SU-DHL-6 (cell line): ENCODE measurements around the gene PALM.
A peak's percentile ranks its signal among the peaks of the same experiment; 100 is the strongest.

Experiments used
- H2AFZ ChIP-seq: fragments of 200-600 bp; sonication (generic); 2 replicates; pipeline ENCODE4 v1.6.1; 2014; ENCODE audit warnings: low read depth, mild to moderate bottlenecking, moderate library complexity, mixed read lengths, antibody characterized with exemption, low read length; ENCODE audit not compliant: severe bottlenecking
- H3F3A ChIP-seq: fragments of 200-600 bp; shearing (Covaris generic); 2 replicates; pipeline ENCODE4 v1.6.0; 2016; ENCODE audit warnings: antibody characterized with exemption, mild to moderate bottlenecking; ENCODE audit not compliant: insufficient read depth
- H3K27ac ChIP-seq: fragments of 200-600 bp; sonication (generic); 2 replicates; pipeline ENCODE4 v1.5.1; 2016; ENCODE audit warnings: low read depth, mild to moderate bottlenecking, low read length, moderate library complexity, mixed read lengths
- H3K27me3 ChIP-seq: fragments of 200-600 bp; sonication (generic), shearing (Covaris generic); 2 replicates; pipeline ENCODE4 v1.6.0; 2014; ENCODE audit warnings: mild to moderate bottlenecking, low read length
- H3K36me3 ChIP-seq: fragments of 200-600 bp; sonication (generic); 2 replicates; pipeline ENCODE4 v1.6.1; 2014; ENCODE audit warnings: mild to moderate bottlenecking, low read length, mixed read lengths
- H3K4me2 ChIP-seq: fragments of 300-600, 200-600 bp; shearing (Covaris generic), sonication (generic); 2 replicates; pipeline ENCODE4 v1.6.0; 2014; ENCODE audit warnings: low read length, low read depth, mild to moderate bottlenecking; ENCODE audit not compliant: poor library complexity, severe bottlenecking
- H3K4me3 ChIP-seq: fragments of 200-600 bp; sonication (generic); 2 replicates; pipeline ENCODE4 v1.5.1; 2014; ENCODE audit warnings: antibody characterized with exemption, low read length, mild to moderate bottlenecking, mixed read lengths; ENCODE audit not compliant: insufficient read depth, poor library complexity, severe bottlenecking
- H3K79me2 ChIP-seq: fragments of 200-600 bp; sonication (generic); 2 replicates; pipeline ENCODE4 v1.6.1; 2014; ENCODE audit warnings: mild to moderate bottlenecking, low read length, moderate library complexity; ENCODE audit not compliant: insufficient read depth
- H3K9ac ChIP-seq: fragments of 200-600 bp; sonication (generic); 2 replicates; pipeline ENCODE4 v1.7.0; 2014; ENCODE audit warnings: mild to moderate bottlenecking, low read length
- H3K9me2 ChIP-seq: fragments of 200-600 bp; sonication (generic); replicated peaks from 2 replicates; pipeline ENCODE4 v1.6.1; 2014; ENCODE audit warnings: low read length; ENCODE audit not compliant: insufficient read depth
- H3K9me3 ChIP-seq: fragments of 200-600 bp; sonication (generic); 2 replicates; pipeline ENCODE4 v1.6.1; 2014; ENCODE audit warnings: low read length, mixed read lengths; ENCODE audit not compliant: insufficient read depth
- H4K20me1 ChIP-seq: fragments of 200-600 bp; sonication (generic); 2 replicates; pipeline ENCODE4 v1.6.1; 2014; ENCODE audit warnings: low read depth, mild to moderate bottlenecking, antibody characterized with exemption, low read length, moderate library complexity, mixed read lengths
- EZH2phosphoT487 ChIP-seq: fragments of 200-600 bp; sonication (generic), shearing (Covaris generic); conservative IDR thresholded peaks from 2 replicates; pipeline ENCODE4 v1.6.1; 2018; ENCODE audit warnings: mild to moderate bottlenecking, antibody characterized with exemption, low read length, moderate library complexity, mixed read lengths
- TF ChIP-seq, protein P1 (sequence below): fragments of 200-600 bp; sonication (generic); IDR thresholded peaks from one replicate; pipeline ENCODE4 v1.5.1; 2017; ENCODE audit warnings: antibody characterized with exemption, mild to moderate bottlenecking, low read length, moderate library complexity; ENCODE audit not compliant: insufficient read depth, poor library complexity, severe bottlenecking

Gene PALM

DNA sequence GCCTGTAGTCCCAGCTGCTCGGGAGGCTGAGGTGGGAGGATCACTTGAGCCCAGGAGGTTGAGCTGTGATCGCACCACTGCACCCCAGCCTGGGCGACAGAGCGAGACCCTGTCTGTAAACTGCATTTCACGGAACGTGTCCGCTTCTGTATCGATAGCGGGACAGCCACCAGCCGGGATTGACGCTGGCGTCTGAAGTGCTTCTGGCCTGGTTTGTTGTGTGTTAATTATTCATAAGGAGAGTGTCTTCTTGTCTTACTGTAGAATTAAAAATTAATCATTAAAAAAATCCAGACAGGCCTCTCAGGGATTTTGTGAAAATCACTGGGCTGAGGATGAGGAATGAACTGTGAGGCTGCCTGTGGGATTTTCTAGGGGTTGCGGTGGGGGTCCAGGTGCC is 26.0 kb downstream of the PALM start:
- Histone ChIP-seq H2AFZ (no peak overlapping the region), H3K9me3 (no peaks in the 10 kb centered on the region), H4K20me1 (no peaks in the 10 kb centered on the region), H3K27me3 (no peaks in the 10 kb centered on the region), H3K79me2 (no peaks in the 10 kb centered on the region), H3K9me2 (no peaks in the 10 kb centered on the region), H3K36me3 (no peaks in the 10 kb centered on the region), H3K9ac (no peak overlapping the region), H3K4me2 (no peak overlapping the region), H3K4me3 (no peak overlapping the region), H3K27ac (no peak overlapping the region), H3F3A (no peaks in the 10 kb centered on the region)
- TF ChIP-seq, protein P1, sequence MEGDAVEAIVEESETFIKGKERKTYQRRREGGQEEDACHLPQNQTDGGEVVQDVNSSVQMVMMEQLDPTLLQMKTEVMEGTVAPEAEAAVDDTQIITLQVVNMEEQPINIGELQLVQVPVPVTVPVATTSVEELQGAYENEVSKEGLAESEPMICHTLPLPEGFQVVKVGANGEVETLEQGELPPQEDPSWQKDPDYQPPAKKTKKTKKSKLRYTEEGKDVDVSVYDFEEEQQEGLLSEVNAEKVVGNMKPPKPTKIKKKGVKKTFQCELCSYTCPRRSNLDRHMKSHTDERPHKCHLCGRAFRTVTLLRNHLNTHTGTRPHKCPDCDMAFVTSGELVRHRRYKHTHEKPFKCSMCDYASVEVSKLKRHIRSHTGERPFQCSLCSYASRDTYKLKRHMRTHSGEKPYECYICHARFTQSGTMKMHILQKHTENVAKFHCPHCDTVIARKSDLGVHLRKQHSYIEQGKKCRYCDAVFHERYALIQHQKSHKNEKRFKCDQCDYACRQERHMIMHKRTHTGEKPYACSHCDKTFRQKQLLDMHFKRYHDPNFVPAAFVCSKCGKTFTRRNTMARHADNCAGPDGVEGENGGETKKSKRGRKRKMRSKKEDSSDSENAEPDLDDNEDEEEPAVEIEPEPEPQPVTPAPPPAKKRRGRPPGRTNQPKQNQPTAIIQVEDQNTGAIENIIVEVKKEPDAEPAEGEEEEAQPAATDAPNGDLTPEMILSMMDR = no peak
- TF ChIP-seq EZH2phosphoT487 = no peak

DNA sequence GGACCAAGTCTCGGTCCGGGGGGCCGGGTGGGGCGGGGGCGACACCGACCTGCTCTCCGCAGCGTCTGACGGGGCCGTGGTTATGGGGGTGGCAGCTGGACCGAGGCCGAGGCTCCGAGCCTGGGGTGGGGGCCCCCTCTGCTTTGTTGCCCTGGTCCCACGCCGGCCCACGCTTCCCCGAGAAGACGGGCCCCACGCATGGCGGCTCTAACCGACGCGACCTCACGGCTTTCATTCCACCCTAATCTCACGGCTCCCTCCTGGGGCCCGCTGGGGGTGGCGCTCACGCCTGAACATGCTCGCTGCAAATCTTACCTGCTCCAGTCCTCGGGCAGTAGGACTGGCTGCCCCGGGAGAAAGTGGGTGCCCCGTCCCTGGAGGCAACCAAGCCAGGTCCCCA is 27.4 kb downstream of the PALM start:
- no peaks in the 10 kb centered on the region for H3K36me3 ChIP-seq
- H3K4me3 ChIP-seq = no peak overlapping the region
- H3K27ac ChIP-seq = no peak overlapping the region
- H3K4me2 ChIP-seq = no peak overlapping the region
- no peaks in the 10 kb centered on the region for H4K20me1 ChIP-seq
- TF ChIP-seq, protein P1 = no peak
- no peak for TF ChIP-seq EZH2phosphoT487
- no peak overlapping the region for H3K9ac ChIP-seq
- no peaks in the 10 kb centered on the region for H3K79me2 ChIP-seq
- H3K9me2 ChIP-seq = no peaks in the 10 kb centered on the region
- no peaks in the 10 kb centered on the region for H3K27me3 ChIP-seq
- H3K9me3 ChIP-seq = no peaks in the 10 kb centered on the region
- H3F3A ChIP-seq = no peaks in the 10 kb centered on the region
- no peak overlapping the region for H2AFZ ChIP-seq

DNA sequence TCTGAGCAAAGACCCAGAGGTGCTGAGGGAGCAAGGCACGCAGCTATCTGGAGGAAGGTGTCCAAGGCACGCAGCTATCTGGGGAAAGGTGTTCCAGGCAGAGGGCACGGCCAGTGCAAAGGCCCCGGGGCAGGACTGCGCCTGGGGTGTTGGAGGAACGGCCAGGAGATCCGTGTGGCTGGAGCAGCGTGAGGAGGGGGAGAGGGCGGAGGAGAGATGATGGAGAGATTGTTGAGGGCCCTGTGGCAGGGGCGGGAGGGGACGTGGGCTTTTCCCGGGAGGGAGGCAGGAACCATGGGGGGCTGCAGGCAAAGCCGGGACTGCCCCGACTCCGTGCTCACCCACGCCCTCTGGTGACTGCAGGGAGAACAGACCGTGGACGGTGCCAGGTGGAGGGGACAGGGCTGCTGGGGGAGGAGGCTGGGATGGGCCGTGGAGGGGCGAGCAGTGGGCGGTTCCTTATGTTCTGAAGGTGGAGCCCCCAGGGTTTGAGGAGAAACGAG is 28.9 kb downstream of the PALM start:
- no peaks in the 10 kb centered on the region for H3F3A ChIP-seq
- no peaks in the 10 kb centered on the region for H3K79me2 ChIP-seq
- no peaks in the 10 kb centered on the region for H3K9me3 ChIP-seq
- no peak overlapping the region for H3K27ac ChIP-seq
- H3K4me2 ChIP-seq = no peak overlapping the region
- no peaks in the 10 kb centered on the region for H4K20me1 ChIP-seq
- H3K4me3 ChIP-seq = no peak overlapping the region
- H3K27me3 ChIP-seq = no peaks in the 10 kb centered on the region
- H3K9ac ChIP-seq = no peak overlapping the region
- no peaks in the 10 kb centered on the region for H3K9me2 ChIP-seq
- no peaks in the 10 kb centered on the region for H3K36me3 ChIP-seq
- no peak for TF ChIP-seq EZH2phosphoT487
- TF ChIP-seq, protein P1 = peak; percentile 55
- H2AFZ ChIP-seq = no peak overlapping the region
